GM19025 (cell line): ENCODE data around the gene SLC6A13.

Source experiments
- ATAC-seq: cut with Tn5 transposase; IDR thresholded peaks from one replicate; pipeline ENCODE4 v1.9.1; 2021; ENCODE audit warnings: mild to moderate bottlenecking, low read depth, moderate library complexity; ENCODE audit not compliant: unreplicated experiment

The SLC6A13 gene

GRCh38 chr12:267581-268482 is 5.2 kb upstream of the SLC6A13 start:
- ATAC-seq = no peak

GRCh38 chr12:265096-265495 is 2.5 kb upstream of the SLC6A13 start:
- ATAC-seq = no peak

- ATAC-seq = no peak
These were observed 1.6 kb upstream of the SLC6A13 start for GRCh38 chr12:264269-264668.

GRCh38 chr12:263574-263973 is 938 bp upstream of the SLC6A13 start:
- no peak for ATAC-seq

- ATAC-seq = no peak
These were observed 523 bp downstream of the SLC6A13 start for GRCh38 chr12:262113-262512.

- no peak for ATAC-seq
These were observed 4.9 kb downstream of the SLC6A13 start for GRCh38 chr12:257521-258321.

- no peak for ATAC-seq
These were observed 5.7 kb downstream of the SLC6A13 start for GRCh38 chr12:256958-257357.

- ATAC-seq = no peak
These were observed 6.4 kb downstream of the SLC6A13 start for GRCh38 chr12:256225-256624.

GRCh38 chr12:254912-255311 is 7.7 kb downstream of the SLC6A13 start:
- no peak for ATAC-seq

GRCh38 chr12:254039-254438 is 8.6 kb downstream of the SLC6A13 start:
- ATAC-seq = no peak

GRCh38 chr12:253116-253831 is 9.4 kb downstream of the SLC6A13 start:
- no peak for ATAC-seq

GRCh38 chr12:252636-253035 is 10.0 kb downstream of the SLC6A13 start:
- no peak for ATAC-seq

GRCh38 chr12:247271-247670 is 15.4 kb downstream of the SLC6A13 start:
- no peak for ATAC-seq

GRCh38 chr12:243381-243780 is 19.3 kb downstream of the SLC6A13 start:
- ATAC-seq = no peak

GRCh38 chr12:242496-242895 is 20.1 kb downstream of the SLC6A13 start:
- ATAC-seq = no peak

GRCh38 chr12:241266-241665 is 21.4 kb downstream of the SLC6A13 start:
- no peak for ATAC-seq

GRCh38 chr12:240566-240965 is 22.1 kb downstream of the SLC6A13 start:
- no peak for ATAC-seq

GRCh38 chr12:238736-239398 is 23.8 kb downstream of the SLC6A13 start:
- no peak for ATAC-seq

GRCh38 chr12:238116-238515 is 24.5 kb downstream of the SLC6A13 start:
- ATAC-seq = no peak

GRCh38 chr12:237026-237815 is 25.4 kb downstream of the SLC6A13 start:
- no peak for ATAC-seq
